Fibroblast of lung (primary cell): Measurements from ENCODE around the gene CCDC148. TPM values are rescaled to one million over a fixed set of nuclear protein-coding genes. Genes with fewer than 3 reads are reported as not detected.
"Not testable (repeated sequence)": the region's sequence is repeated elsewhere in the genome, so short reads cannot be mapped to it uniquely, and the experiment has no call there.

Experiments
- DNase-seq, 2 donors: peaks; one replicate each; pipeline versions ENCODE4 v3.0.0 to v3.0.0-alpha.2; 2010; ENCODE audit warnings: low read depth in 2 of 2
- H2AFZ ChIP-seq: 2 replicates; pipeline ENCODE4 v1.5.1; 2012; ENCODE audit warnings: low read length, control low read depth, inconsistent platforms
- H3K27ac ChIP-seq: 2 replicates; pipeline ENCODE4 v1.5.1; 2011; ENCODE audit warnings: low read length, control low read depth; ENCODE audit not compliant: insufficient read depth
- H3K27me3 ChIP-seq: 2 replicates; pipeline ENCODE4 v1.5.1; 2011; ENCODE audit warnings: mild to moderate bottlenecking, low read length; ENCODE audit not compliant: control insufficient read depth, insufficient read depth
- H3K36me3 ChIP-seq: 2 replicates; pipeline ENCODE4 v1.5.1; 2011; ENCODE audit warnings: low read length; ENCODE audit not compliant: control insufficient read depth, insufficient read depth
- H3K4me1 ChIP-seq: 2 replicates; pipeline ENCODE4 v1.5.1; 2011; ENCODE audit warnings: low read length; ENCODE audit not compliant: control insufficient read depth, insufficient read depth; ENCODE audit errors: extremely low read depth
- H3K4me2 ChIP-seq: 2 replicates; pipeline ENCODE4 v1.5.1; 2011; ENCODE audit warnings: low read length, control low read depth; ENCODE audit not compliant: insufficient read depth; ENCODE audit errors: extremely low read depth
- H3K4me3 ChIP-seq, 4 experiments: fragments of 200-600 bp in 1 of 4; sonication (generic) in 1 of 4; replicated peaks in 1 of 4; 2 replicates each; pipeline ENCODE4 v1.5.1; 2011 to 2016; ENCODE audit warnings: low read length in 4 of 4, low read depth in 3 of 4, mild to moderate bottlenecking in 3 of 4, control low read depth in 2 of 4, inconsistent platforms in 1 of 4, mixed read lengths in 1 of 4; ENCODE audit not compliant: insufficient read depth in 1 of 4; ENCODE audit errors: control extremely low read depth in 1 of 4
- H3K79me2 ChIP-seq: 2 replicates; pipeline ENCODE4 v1.5.1; 2012; ENCODE audit warnings: mild to moderate bottlenecking, low read length, inconsistent platforms; ENCODE audit not compliant: control insufficient read depth, insufficient read depth
- H3K9ac ChIP-seq: 2 replicates; pipeline ENCODE4 v1.5.1; 2011; ENCODE audit warnings: mild to moderate bottlenecking, low read length, control low read depth; ENCODE audit not compliant: insufficient read depth
- H3K9me3 ChIP-seq: 2 replicates; pipeline ENCODE4 v1.5.1; 2012; ENCODE audit warnings: low read depth, low read length; ENCODE audit not compliant: control insufficient read depth, insufficient read depth
- H4K20me1 ChIP-seq: 2 replicates; pipeline ENCODE4 v1.5.1; 2011; ENCODE audit warnings: low read length; ENCODE audit not compliant: control insufficient read depth, insufficient read depth; ENCODE audit errors: extremely low read depth
- EZH2 ChIP-seq: IDR thresholded peaks from 2 replicates; pipeline ENCODE4 v1.5.1; 2012; ENCODE audit warnings: low read length, control low read depth, mild to moderate bottlenecking; ENCODE audit errors: missing control alignments
- polyA plus RNA-seq, 2 donors: library from polyadenylated mRNA; depleted of rRNA in 1 of 2; stranded (reverse) in 1 of 2; unstranded in 1 of 2; fragments of >200 nt; gene quantifications; 2 replicates each; pipeline ENCODE4 v1.2.1, GENCODE V29; 2011 to 2012; ENCODE audit warnings: missing spikeins in 1 of 2
- total RNA-seq: library from RNA; depleted of rRNA; stranded (reverse); fragments of >200 nt; gene quantifications from 2 replicates; pipeline ENCODE4 v1.2.1, GENCODE V29; 2014
- TF ChIP-seq, protein P1 (sequence below), 2 donors: IDR thresholded peaks in 1 of 2; conservative IDR thresholded peaks in 1 of 2; 1 replicate in 1 of 2; 2 replicates in 1 of 2; pipeline ENCODE4 v1.5.1; 2011 to 2012; ENCODE audit warnings: low read length in 2 of 2, control low read depth in 1 of 2, inconsistent platforms in 1 of 2, low read depth in 1 of 2, mild to moderate bottlenecking in 1 of 2

Gene CCDC148
- total and polyA plus RNA-seq, 2 donors (not counting 1 experiment from before 2014, with no cell fraction given), result 1.2 TPM

DNA sequence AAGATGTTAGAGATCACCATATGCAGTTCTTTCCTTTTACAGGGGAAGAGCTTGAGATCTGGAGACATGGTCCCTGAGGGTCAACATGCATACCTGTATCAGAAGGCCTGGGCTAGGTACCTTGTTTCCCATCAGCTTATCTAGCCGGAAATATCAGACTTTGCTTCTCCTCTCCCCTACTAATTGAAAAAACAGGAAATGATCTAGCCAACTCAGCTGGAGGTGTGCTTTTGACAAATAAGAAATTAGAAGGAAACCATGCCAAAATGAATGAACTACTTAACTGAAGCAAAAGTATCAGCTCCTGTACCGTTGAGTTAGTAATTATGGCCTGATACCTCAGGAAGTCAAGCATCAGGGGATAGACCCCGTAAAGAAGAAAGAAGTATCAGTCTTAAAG lies 20.6 kb upstream of the CCDC148 start:
- DNase-seq, result no peak
- no peak overlapping the region for H3K4me3 ChIP-seq
- no peaks in the 10 kb centered on the region for H3K9me3 ChIP-seq
- H2AFZ ChIP-seq, result no peak overlapping the region
- no peak for TF ChIP-seq EZH2
- TF ChIP-seq, protein P1, sequence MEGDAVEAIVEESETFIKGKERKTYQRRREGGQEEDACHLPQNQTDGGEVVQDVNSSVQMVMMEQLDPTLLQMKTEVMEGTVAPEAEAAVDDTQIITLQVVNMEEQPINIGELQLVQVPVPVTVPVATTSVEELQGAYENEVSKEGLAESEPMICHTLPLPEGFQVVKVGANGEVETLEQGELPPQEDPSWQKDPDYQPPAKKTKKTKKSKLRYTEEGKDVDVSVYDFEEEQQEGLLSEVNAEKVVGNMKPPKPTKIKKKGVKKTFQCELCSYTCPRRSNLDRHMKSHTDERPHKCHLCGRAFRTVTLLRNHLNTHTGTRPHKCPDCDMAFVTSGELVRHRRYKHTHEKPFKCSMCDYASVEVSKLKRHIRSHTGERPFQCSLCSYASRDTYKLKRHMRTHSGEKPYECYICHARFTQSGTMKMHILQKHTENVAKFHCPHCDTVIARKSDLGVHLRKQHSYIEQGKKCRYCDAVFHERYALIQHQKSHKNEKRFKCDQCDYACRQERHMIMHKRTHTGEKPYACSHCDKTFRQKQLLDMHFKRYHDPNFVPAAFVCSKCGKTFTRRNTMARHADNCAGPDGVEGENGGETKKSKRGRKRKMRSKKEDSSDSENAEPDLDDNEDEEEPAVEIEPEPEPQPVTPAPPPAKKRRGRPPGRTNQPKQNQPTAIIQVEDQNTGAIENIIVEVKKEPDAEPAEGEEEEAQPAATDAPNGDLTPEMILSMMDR (conservative IDR thresholded peaks at IDR 0.05 in 1 of 2, IDR thresholded peaks at IDR 0.05 in 1 of 2; ENCODE audit: low read depth in 1 of 2, low read length in 2 of 2), result no peak
- no peak overlapping the region for H3K27ac ChIP-seq
- H3K27me3 ChIP-seq, result no peaks in the 10 kb centered on the region
- H3K4me2 ChIP-seq, result no peak overlapping the region
- peaks cover 13% of the 10 kb centered on the region for H3K79me2 ChIP-seq
- no peak overlapping the region for H3K9ac ChIP-seq
- H3K36me3 ChIP-seq, result no peaks in the 10 kb centered on the region
- no peaks in the 10 kb centered on the region for H4K20me1 ChIP-seq
- peaks cover 3% of the 10 kb centered on the region for H3K4me1 ChIP-seq

DNA sequence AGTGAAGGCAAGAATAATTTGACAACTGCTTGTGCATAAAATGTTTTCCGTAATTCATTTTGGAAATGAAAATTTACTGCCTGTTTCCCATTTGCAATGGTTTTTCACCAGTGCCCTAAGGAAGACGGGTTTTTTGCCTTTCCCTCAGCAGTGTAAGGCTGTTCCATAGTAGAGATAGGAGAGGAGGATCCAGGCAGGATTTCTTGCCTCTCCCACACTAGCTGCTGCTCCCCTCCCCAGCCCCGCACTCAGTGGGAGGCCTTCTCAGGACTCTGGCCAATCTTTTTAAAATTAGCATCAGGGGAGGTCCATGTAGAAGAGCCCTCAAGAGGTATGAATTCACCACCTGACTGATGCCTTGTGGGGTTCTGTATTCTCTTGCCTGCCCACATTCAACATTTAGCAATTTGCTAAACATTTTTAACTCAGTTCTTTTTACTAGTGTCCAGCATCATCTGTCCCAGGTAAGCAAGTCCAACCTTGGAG lies 18.0 kb upstream of the CCDC148 start:
- not testable (repeated sequence) for H3K27ac ChIP-seq, H4K20me1 ChIP-seq, H3K36me3 ChIP-seq, H2AFZ ChIP-seq, H3K4me1 ChIP-seq, DNase-seq, H3K9me3 ChIP-seq, H3K4me3 ChIP-seq, H3K9ac ChIP-seq, H3K4me2 ChIP-seq, H3K27me3 ChIP-seq, H3K79me2 ChIP-seq

DNA sequence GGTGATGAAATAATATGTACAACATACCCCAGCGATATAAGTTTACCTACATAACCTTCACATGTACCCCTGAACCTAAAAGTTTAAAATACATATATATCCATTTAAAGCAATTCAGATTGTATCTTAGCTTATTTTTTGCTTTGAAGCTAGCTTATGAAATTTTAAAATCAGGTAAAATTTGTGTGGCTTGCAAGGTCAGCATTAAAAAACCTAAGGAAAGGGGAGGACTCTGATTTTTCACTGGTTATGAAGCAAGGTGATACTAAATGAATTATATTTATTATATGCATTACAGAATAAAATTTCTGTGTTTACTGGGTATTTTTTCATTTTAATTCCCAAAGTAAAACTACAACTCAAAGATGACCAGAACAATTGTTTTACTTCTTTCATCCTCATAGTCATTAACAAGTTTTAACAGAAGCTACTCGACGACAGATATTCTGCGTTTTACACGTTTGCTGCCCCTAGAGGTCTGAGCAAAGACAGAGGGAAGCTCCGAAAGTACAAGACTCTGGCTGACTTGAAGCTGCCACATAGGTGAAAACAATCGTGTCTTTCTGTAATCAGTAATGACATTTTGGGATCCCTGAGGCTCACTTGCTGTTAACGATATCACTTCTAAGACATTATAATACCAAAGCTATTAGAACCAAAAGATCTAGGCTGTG lies 17.3 kb upstream of the CCDC148 start:
- H3K27ac ChIP-seq, result no peak overlapping the region
- H3K79me2 ChIP-seq, result peaks cover 8% of the 10 kb centered on the region
- H4K20me1 ChIP-seq, result no peaks in the 10 kb centered on the region
- no peak for TF ChIP-seq EZH2
- TF ChIP-seq, protein P1 (conservative IDR thresholded peaks at IDR 0.05 in 1 of 2, IDR thresholded peaks at IDR 0.05 in 1 of 2; ENCODE audit: low read depth in 1 of 2, low read length in 2 of 2), result no peak
- no peak overlapping the region for H3K9ac ChIP-seq
- H3K4me3 ChIP-seq, result no peak overlapping the region
- no peaks in the 10 kb centered on the region for H3K27me3 ChIP-seq
- no peak overlapping the region for H3K4me2 ChIP-seq
- peaks cover 2% of the 10 kb centered on the region for H3K4me1 ChIP-seq
- H3K9me3 ChIP-seq, result no peaks in the 10 kb centered on the region
- no peak for DNase-seq
- H2AFZ ChIP-seq, result no peak overlapping the region
- no peaks in the 10 kb centered on the region for H3K36me3 ChIP-seq

DNA sequence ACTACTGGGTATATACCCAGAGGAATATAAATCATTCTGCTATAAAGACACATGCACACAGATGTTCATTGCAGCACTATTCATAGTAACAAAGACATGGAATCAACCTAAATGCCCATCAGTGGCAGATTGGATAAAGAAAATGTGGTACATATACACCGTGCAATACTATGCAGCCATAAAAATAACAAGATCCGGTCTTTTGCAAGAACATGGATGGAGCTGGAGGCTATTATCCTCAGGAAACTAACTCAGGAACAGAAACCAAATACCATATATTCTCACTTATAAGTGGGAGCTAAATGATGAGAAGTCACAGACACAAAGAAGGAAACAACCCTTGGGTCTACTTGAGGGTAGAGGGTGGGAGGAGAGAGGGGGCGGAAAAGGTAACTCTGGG lies 16.7 kb upstream of the CCDC148 start:
- not testable (repeated sequence) for H3K9me3 ChIP-seq, H3K4me2 ChIP-seq, H2AFZ ChIP-seq, H3K4me3 ChIP-seq, H3K27ac ChIP-seq, DNase-seq, H3K36me3 ChIP-seq, H3K9ac ChIP-seq, H3K4me1 ChIP-seq, H3K27me3 ChIP-seq, H4K20me1 ChIP-seq
- H3K79me2 ChIP-seq, result peaks cover 12% of the 10 kb centered on the region

DNA sequence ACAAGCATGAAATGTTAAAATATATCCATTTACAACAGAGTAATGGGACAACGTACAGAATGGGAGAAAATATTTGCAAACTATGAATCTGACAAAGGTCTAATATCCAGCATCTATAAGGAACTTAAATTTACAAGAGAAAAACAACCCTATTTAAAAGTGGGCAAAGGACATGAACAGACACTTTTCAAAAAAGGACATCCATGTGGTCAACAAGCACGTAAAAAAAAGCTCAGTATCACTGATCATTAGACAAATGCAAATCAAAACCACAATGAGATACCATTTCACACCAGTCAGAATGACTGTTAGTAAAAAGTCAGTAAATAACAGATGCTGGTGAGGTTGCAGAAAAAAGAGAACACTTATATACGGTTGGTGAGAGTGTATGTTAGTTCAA lies 16.3 kb upstream of the CCDC148 start:
- H3K9ac ChIP-seq, H3K36me3 ChIP-seq, H3K27me3 ChIP-seq, DNase-seq, H2AFZ ChIP-seq, H3K4me3 ChIP-seq, H4K20me1 ChIP-seq, H3K27ac ChIP-seq, H3K4me1 ChIP-seq, H3K4me2 ChIP-seq, H3K9me3 ChIP-seq: not testable (repeated sequence)
- H3K79me2 ChIP-seq, result peaks cover 14% of the 10 kb centered on the region
